Measurements from ENCODE around the gene ZFYVE27.

ZFYVE27 gene

DNA sequence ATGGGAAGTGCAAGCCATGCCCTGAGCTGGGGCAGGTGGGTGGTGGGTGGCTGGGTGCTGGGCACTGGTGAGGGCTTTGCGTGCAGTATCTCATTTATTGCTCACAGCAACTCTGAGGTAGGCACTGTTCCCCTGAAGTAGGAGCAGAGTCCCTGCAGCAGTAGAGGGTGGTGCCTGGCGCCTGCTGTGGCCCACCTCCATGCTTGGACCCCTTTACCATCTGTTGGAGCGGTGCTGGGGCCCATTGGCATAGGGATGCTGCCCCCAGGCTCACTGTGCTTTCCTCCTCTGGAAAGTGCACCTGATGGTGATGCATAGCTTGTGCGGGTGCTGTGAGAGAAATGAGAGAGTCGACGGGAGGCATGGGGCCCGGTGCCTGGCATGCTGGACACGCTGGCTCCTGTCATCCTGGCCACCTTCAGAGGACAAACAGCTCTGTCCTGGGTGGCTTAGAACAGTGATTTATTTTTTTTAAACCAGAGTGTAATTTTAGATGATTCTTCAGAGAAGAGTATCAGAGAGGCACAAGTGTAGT, 24.5 kb downstream of the ZFYVE27 start:
- no peak overlapping the region for H3K9ac ChIP-seq
- no peak overlapping the region for H3K4me3 ChIP-seq (IDR thresholded peaks at IDR 0.05; ENCODE audit: insufficient read depth, low read depth, low read length)
- H3K27me3 ChIP-seq (ENCODE audit: insufficient read depth, low read depth) = no peaks in the 10 kb centered on the region
- TF ChIP-seq, protein P1, sequence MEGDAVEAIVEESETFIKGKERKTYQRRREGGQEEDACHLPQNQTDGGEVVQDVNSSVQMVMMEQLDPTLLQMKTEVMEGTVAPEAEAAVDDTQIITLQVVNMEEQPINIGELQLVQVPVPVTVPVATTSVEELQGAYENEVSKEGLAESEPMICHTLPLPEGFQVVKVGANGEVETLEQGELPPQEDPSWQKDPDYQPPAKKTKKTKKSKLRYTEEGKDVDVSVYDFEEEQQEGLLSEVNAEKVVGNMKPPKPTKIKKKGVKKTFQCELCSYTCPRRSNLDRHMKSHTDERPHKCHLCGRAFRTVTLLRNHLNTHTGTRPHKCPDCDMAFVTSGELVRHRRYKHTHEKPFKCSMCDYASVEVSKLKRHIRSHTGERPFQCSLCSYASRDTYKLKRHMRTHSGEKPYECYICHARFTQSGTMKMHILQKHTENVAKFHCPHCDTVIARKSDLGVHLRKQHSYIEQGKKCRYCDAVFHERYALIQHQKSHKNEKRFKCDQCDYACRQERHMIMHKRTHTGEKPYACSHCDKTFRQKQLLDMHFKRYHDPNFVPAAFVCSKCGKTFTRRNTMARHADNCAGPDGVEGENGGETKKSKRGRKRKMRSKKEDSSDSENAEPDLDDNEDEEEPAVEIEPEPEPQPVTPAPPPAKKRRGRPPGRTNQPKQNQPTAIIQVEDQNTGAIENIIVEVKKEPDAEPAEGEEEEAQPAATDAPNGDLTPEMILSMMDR (conservative IDR thresholded peaks at IDR 0.05; ENCODE audit: low read depth, low read length) = no peak
- no peaks in the 10 kb centered on the region for H4K20me1 ChIP-seq (ENCODE audit: insufficient read depth)
- no peak overlapping the region for H3K4me2 ChIP-seq
- no peak overlapping the region for H3K27ac ChIP-seq
- H3K36me3 ChIP-seq (ENCODE audit: insufficient read depth) = no peaks in the 10 kb centered on the region
- peaks cover 3% of the 10 kb centered on the region for H3K4me1 ChIP-seq (ENCODE audit: low read depth, poor library complexity, severe bottlenecking)
- no peaks in the 10 kb centered on the region for H3K79me2 ChIP-seq (ENCODE audit: insufficient read depth, low read depth)
- H2AFZ ChIP-seq (ENCODE audit: low read depth) = no peak overlapping the region

GRCh38 chr10:97762056-97762455, 25.1 kb downstream of the ZFYVE27 start:
- Histone ChIP-seq H3K4me1 (ENCODE audit: low read depth, poor library complexity, severe bottlenecking) (peaks cover 3% of the 10 kb centered on the region), H4K20me1 (ENCODE audit: insufficient read depth) (no peaks in the 10 kb centered on the region), H3K27ac (no peak overlapping the region), H3K27me3 (ENCODE audit: insufficient read depth, low read depth) (no peaks in the 10 kb centered on the region), H3K4me3 (IDR thresholded peaks at IDR 0.05; ENCODE audit: insufficient read depth, low read depth, low read length) (no peak overlapping the region), H3K4me2 (no peak overlapping the region), H3K36me3 (ENCODE audit: insufficient read depth) (no peaks in the 10 kb centered on the region), H3K9ac (no peak overlapping the region), H2AFZ (ENCODE audit: low read depth) (no peak overlapping the region), H3K79me2 (ENCODE audit: insufficient read depth, low read depth) (no peaks in the 10 kb centered on the region)
- TF ChIP-seq, protein P1 (conservative IDR thresholded peaks at IDR 0.05; ENCODE audit: low read depth, low read length) = no peak

- TF ChIP-seq, protein P1 (conservative IDR thresholded peaks at IDR 0.05; ENCODE audit: low read depth, low read length) = no peak
- H3K4me1 ChIP-seq (ENCODE audit: low read depth, poor library complexity, severe bottlenecking) = peaks cover 3% of the 10 kb centered on the region
- no peaks in the 10 kb centered on the region for H3K79me2 ChIP-seq (ENCODE audit: insufficient read depth, low read depth)
- H4K20me1 ChIP-seq (ENCODE audit: insufficient read depth) = no peaks in the 10 kb centered on the region
- no peak overlapping the region for H3K4me3 ChIP-seq (IDR thresholded peaks at IDR 0.05; ENCODE audit: insufficient read depth, low read depth, low read length)
- no peaks in the 10 kb centered on the region for H3K27me3 ChIP-seq (ENCODE audit: insufficient read depth, low read depth)
- H2AFZ ChIP-seq (ENCODE audit: low read depth) = no peak overlapping the region
- H3K9ac ChIP-seq = no peak overlapping the region
- no peak overlapping the region for H3K4me2 ChIP-seq
- no peaks in the 10 kb centered on the region for H3K36me3 ChIP-seq (ENCODE audit: insufficient read depth)
- H3K27ac ChIP-seq = no peak overlapping the region
Measured at GRCh38 chr10:97762816-97763215, 25.9 kb downstream of the ZFYVE27 start.

- no peak overlapping the region for H3K4me3 ChIP-seq (IDR thresholded peaks at IDR 0.05; ENCODE audit: insufficient read depth, low read depth, low read length)
- H3K36me3 ChIP-seq (ENCODE audit: insufficient read depth) = no peaks in the 10 kb centered on the region
- H3K4me2 ChIP-seq = no peak overlapping the region
- H2AFZ ChIP-seq (ENCODE audit: low read depth) = no peak overlapping the region
- no peaks in the 10 kb centered on the region for H3K27me3 ChIP-seq (ENCODE audit: insufficient read depth, low read depth)
- H3K4me1 ChIP-seq (ENCODE audit: low read depth, poor library complexity, severe bottlenecking) = peaks cover 3% of the 10 kb centered on the region
- H3K79me2 ChIP-seq (ENCODE audit: insufficient read depth, low read depth) = no peaks in the 10 kb centered on the region
- TF ChIP-seq, protein P1 (conservative IDR thresholded peaks at IDR 0.05; ENCODE audit: low read depth, low read length) = no peak
- no peaks in the 10 kb centered on the region for H4K20me1 ChIP-seq (ENCODE audit: insufficient read depth)
- H3K27ac ChIP-seq = no peak overlapping the region
- no peak overlapping the region for H3K9ac ChIP-seq
Measured at GRCh38 chr10:97763411-97763810, 26.5 kb downstream of the ZFYVE27 start.

Measured in KMS-11 (cell line).